ENCODE measurements around the gene LRMDA. TPM values are rescaled to one million over a fixed set of nuclear protein-coding genes. Genes with fewer than 3 reads are reported as not detected.

The LRMDA gene
- total and polyA plus RNA-seq, 2 of the 13 experiments (the other 11 are each of a cell fraction or from before 2014, with no cell fraction given) = 13.4 to 22.0 TPM

GRCh38 chr10:75941223-75941801, 509.9 kb downstream of the LRMDA start:
- ATAC-seq (no peak), FAIRE-seq (no peak), DNase-seq (ENCODE audit: low spot score) (no peak)
- WGBS (ENCODE audit: low lambda C conversion rate) = 95% methylated on average over 6 of the region's 9 CpGs
- no peak overlapping the region for H3K4me2 ChIP-seq (ENCODE audit: low read depth, low read length)
- no peak overlapping the region for H3K4me3 ChIP-seq (replicated peaks in 1 of 3; ENCODE audit: insufficient read depth in 1 of 3, low read depth in 2 of 3, low read length in 3 of 3)
- H4K20me1 ChIP-seq (ENCODE audit: insufficient read depth, low read length) = no peaks in the 10 kb centered on the region
- CTCF ChIA-PET (ENCODE audit: low intra/inter-chr PET ratio, low total read pairs) = no interaction called here
- in situ Hi-C loops (cut with HindIII; ENCODE audit: extremely low pct_ligation_motif_present, low pct_unique_long_range_greater_than_20kb) = no loop called here
- H3K9me3 ChIP-seq (ENCODE audit: low read length) = no peaks in the 10 kb centered on the region
- H3K4me1 ChIP-seq (ENCODE audit: insufficient read depth, low read length) = peaks cover 17% of the 10 kb centered on the region
- H3K27me3 ChIP-seq (ENCODE audit: control insufficient read depth in 1 of 2, insufficient read depth in 2 of 2, low read length in 2 of 2) = no peaks in the 10 kb centered on the region
- intact Hi-C loops (cut with micrococcal nuclease; ENCODE audit: unreplicated experiment) = no loop called here
- H3K9ac ChIP-seq (ENCODE audit: insufficient read depth, low read depth, low read length) = no peak overlapping the region
- no peak overlapping the region for H3K27ac ChIP-seq (ENCODE audit: extremely low read length, insufficient read depth, low read length)
- TF ChIP-seq ZNF792 (CRISPR knock-in tag; IDR thresholded peaks at IDR 0.05) = no peak
- TF ChIP-seq ZNF569 (CRISPR knock-in tag; IDR thresholded peaks at IDR 0.05; ENCODE audit: borderline replicate concordance) = no peak
- TF ChIP-seq ZSCAN31 (CRISPR knock-in tag; IDR thresholded peaks at IDR 0.05; ENCODE audit: low read depth) = no peak
- TF ChIP-seq NR1H2 (CRISPR knock-in tag; IDR thresholded peaks at IDR 0.05; ENCODE audit: borderline replicate concordance, low read depth) = no peak
- no peak for TF ChIP-seq AKAP8 (CRISPR knock-in tag; IDR thresholded peaks at IDR 0.05)
- no peak for TF ChIP-seq NCOA2 (CRISPR knock-in tag; IDR thresholded peaks at IDR 0.05)
- TF ChIP-seq HMGXB4 (CRISPR knock-in tag; IDR thresholded peaks at IDR 0.05; ENCODE audit: borderline replicate concordance in 1 of 2, low read depth in 1 of 2) = no peak
- no peak for TF ChIP-seq ZNF138 (CRISPR knock-in tag; IDR thresholded peaks at IDR 0.05; ENCODE audit: low read depth)
- TF ChIP-seq EHMT2 (IDR thresholded peaks at IDR 0.05; ENCODE audit: borderline replicate concordance, low read depth, low read length) = no peak
- no peak for TF ChIP-seq PTBP1 (IDR thresholded peaks at IDR 0.05; ENCODE audit: low read depth, low read length, poor library complexity, severe bottlenecking)
- TF ChIP-seq CEBPG (CRISPR knock-in tag; IDR thresholded peaks at IDR 0.05) = no peak
- no peak for TF ChIP-seq ZBTB4 (CRISPR knock-in tag; IDR thresholded peaks at IDR 0.05; ENCODE audit: borderline replicate concordance)
- POLR2A ChIA-PET = no interaction called here
- BruUV-seq (replicated peaks) = no TSS peak
- no peak overlapping the region for H2AFZ ChIP-seq (ENCODE audit: low read length)
- no peaks in the 10 kb centered on the region for H3K79me2 ChIP-seq (ENCODE audit: insufficient read depth, low read length)
- H3K36me3 ChIP-seq (replicated peaks in 1 of 2; ENCODE audit: control insufficient read depth in 1 of 2, insufficient read depth in 2 of 2, low read length in 2 of 2) = no peaks in the 10 kb centered on the region

Data from HepG2 (cell line).